C4-2B (cell line): ENCODE results near the gene CAMK2A.
A peak's percentile ranks its signal among the peaks of the same experiment; 100 is the strongest.

ENCODE experiments used
- H3K27ac ChIP-seq: fragments of 450-650 bp; 2 replicates; pipeline ENCODE4 v1.5.1; 2017
- ZFX ChIP-seq: fragments of 450-650 bp; IDR thresholded peaks from 2 replicates; pipeline ENCODE4 v1.6.1; 2017
- TF ChIP-seq, protein P1 (sequence below): fragments of 450-650 bp; conservative IDR thresholded peaks from 2 replicates; pipeline ENCODE4 v1.5.1; 2017; ENCODE audit warnings: mild to moderate bottlenecking

CAMK2A gene

DNA sequence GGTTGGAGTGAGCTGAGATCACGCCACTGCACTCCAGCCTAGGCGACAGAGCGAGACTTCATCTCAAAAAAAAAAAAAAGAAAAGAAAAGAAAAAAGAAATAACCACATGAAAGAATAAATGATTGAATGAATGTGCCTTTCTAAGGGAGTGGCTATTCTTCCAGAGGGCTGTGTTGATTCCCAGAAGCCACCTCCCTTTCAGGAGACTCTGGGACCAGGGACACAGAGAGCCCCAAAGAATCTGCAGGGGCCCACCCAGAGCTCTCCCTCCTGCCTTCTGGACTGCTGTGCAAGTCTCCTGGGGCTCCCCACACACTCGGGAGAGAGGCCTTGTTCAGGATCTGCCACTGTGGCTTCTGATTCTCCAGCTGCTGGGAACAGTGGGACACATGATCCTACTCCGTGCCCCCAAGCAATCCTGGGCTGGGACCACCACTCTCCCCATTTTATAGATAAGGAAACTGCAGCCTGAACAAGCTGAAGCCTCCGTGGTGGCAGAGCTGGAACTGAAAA, 23.6 kb downstream of the CAMK2A start:
- no peak for TF ChIP-seq ZFX
- TF ChIP-seq, protein P1, sequence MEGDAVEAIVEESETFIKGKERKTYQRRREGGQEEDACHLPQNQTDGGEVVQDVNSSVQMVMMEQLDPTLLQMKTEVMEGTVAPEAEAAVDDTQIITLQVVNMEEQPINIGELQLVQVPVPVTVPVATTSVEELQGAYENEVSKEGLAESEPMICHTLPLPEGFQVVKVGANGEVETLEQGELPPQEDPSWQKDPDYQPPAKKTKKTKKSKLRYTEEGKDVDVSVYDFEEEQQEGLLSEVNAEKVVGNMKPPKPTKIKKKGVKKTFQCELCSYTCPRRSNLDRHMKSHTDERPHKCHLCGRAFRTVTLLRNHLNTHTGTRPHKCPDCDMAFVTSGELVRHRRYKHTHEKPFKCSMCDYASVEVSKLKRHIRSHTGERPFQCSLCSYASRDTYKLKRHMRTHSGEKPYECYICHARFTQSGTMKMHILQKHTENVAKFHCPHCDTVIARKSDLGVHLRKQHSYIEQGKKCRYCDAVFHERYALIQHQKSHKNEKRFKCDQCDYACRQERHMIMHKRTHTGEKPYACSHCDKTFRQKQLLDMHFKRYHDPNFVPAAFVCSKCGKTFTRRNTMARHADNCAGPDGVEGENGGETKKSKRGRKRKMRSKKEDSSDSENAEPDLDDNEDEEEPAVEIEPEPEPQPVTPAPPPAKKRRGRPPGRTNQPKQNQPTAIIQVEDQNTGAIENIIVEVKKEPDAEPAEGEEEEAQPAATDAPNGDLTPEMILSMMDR = no peak
- no peak overlapping the region for H3K27ac ChIP-seq

DNA sequence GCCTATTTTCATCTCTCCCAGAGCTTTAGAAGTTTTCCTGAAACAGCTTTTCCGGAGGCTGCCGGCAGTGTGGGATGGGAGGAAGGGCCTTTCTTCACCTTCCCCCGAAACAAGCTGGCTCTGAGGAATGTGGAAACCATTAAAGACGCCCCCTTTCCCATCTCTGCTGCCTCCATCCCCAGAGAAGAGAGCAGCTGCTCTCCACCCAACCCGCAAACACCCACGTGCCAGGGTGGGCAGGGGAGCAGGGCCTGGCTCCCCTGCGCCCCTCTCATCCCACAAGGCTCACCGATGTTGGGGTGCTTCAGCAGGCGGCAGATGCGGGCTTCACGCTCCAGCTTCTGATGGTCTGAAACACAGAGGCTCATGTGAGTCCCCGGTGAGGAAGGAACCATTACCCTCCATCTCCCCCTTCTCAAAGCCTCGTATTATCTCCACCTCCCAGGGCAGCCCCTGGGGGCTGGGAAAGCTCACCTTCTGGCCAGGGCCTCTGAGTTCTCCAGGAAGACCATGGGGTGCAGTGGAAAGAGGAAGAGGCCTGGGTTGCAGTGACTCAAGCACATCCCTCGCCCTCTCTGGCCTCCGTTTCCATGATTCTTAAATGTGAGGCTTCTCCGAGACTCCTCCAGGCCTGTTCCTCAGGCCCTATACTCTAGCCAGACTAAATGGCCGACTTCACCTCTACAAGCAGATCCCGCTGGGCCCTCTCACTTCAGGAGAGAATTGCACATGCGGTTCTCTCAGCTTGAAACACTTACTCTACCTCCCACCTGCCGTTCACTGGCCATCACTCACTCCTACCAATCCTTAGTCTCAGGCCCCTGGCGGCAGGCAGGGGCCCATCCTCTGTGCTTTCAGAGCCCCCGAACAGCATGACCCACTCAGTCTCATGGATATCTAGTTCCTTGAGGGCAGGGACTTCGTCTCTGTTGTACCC, 24.6 kb downstream of the CAMK2A start:
- no peak for TF ChIP-seq ZFX
- TF ChIP-seq, protein P1 = no peak
- H3K27ac ChIP-seq = peak overlapping the region; percentile 18; the same call in 1 of the 2 replicates

DNA sequence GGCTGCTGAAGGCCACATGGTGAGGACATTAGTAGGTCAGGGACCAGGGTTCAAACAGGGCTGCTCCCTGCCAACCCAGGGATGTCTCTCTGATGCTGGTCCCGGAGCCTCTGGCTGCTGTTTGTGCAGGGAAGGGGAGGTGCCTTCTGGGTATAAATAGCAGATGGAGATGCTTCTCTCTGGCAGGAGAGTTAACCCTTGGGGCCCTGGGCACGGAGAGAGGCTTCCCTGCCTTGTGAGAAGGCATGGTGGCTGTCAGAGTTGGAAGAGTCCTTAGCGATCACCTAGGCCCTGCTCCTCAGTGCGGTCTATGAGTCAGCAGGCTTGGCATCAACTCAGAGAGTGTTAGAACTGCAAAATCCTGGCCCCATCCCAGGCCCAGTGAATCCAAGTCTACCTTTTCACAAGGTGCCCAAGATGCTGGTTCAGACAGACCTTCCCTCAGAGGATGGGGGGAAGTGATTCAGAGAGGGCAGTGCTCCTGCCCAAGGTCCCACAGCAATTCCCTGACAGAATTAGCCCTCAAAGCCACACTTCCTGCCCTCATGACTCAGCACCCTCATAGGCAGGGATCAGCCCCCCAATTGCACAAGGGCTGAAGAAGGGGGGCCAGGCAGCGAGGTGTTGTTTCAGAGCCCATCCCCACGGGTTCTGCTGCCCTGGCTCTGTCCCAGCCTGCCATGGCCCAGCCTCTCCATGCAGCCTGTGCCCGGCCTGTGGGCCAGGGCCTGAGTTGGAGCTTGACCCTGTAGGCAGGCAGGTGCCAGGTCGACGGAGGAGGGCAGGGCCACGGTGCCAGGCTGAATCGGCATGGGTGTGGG, 25.6 kb downstream of the CAMK2A start:
- H3K27ac ChIP-seq = peak overlapping the region; percentile 18; the same call in 1 of the 2 replicates
- TF ChIP-seq ZFX = no peak
- TF ChIP-seq, protein P1 = no peak

DNA sequence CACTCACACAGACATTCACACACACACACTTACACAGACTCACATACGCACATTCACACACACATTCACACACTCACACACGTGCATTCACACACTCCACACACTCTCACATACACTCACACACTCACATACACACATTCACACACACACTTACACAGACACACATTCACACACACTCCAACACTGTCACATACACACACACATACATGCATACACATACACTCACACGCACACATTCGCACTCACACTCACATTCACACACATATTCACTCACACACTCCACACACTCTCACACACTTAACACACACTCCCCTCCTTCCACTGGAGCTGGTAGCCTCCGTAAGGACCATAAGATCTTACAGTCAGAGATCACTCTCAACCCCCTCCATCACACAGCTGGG, 26.2 kb downstream of the CAMK2A start:
- H3K27ac ChIP-seq = peak overlapping the region; percentile 2; the same call in 1 of the 2 replicates
- TF ChIP-seq, protein P1 = no peak
- TF ChIP-seq ZFX = no peak

DNA sequence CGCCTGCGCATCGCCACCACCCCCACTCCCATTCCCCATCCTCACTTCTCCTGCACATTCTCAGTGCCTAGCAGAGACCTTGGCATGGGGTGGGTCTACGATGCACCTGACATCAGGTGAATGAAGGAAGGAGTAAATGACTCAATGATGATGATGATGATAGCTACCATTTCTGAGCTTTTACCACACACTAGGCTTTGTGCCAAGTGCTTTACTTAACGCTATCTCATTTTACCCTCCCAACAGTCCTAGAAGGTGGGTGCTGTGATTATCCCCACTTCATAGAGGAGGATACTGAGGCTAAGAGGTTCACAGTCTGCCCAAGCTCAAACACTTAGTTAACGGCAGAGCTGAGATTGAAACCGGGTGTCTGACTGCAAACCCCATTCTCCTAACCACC, 27.1 kb downstream of the CAMK2A start:
- H3K27ac ChIP-seq = no peak overlapping the region
- TF ChIP-seq, protein P1 = no peak
- TF ChIP-seq ZFX = no peak

DNA sequence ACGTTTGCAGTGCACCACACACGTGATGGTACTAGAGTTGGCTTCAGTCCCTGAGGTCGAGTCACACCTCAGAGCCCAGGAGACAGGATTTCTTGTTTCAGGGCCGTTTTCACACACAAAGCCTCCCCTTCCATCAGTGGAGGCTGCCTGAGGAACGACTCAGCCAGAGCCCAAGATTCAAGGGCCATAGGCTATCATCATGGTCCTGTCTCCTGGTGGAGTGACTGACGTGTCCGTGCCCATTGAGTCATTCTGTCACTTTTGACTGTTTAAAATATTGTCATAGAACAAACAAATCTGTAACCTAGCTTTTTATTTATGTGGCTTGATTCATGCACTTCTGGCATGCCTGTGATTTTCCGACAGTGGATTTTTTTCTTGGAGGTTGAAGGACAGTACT, 28.3 kb downstream of the CAMK2A start:
- TF ChIP-seq, protein P1 = no peak
- TF ChIP-seq ZFX = no peak
- H3K27ac ChIP-seq = no peak overlapping the region
